Keratinocyte (primary cell): ENCODE results near the gene SNX19.

ENCODE experiments used
- CTCF ChIP-seq, 3 experiments: IDR thresholded peaks in 1 of 3; conservative IDR thresholded peaks in 1 of 3; optimal IDR thresholded peaks in 1 of 3; 2 replicates in 2 of 3; 3 replicates in 1 of 3; pipeline versions ENCODE3 to v1.5.1; 2011; ENCODE audit warnings: low read length in 3 of 3, mild to moderate bottlenecking in 3 of 3, moderate library complexity in 2 of 3, control low read depth in 1 of 3, inconsistent platforms in 1 of 3; ENCODE audit not compliant: insufficient read depth in 2 of 3; ENCODE audit errors: extremely low read depth in 1 of 3
- EZH2 ChIP-seq: IDR thresholded peaks from one replicate; pipeline ENCODE4 v1.6.1; 2012; ENCODE audit warnings: inconsistent platforms, mild to moderate bottlenecking, low read length, moderate library complexity

GRCh38 chr11:130947889-130948288 is 31.6 kb upstream of the SNX19 start:
- no peak for TF ChIP-seq EZH2
- no peak for TF ChIP-seq CTCF (optimal IDR thresholded peaks at IDR 0.05 in 1 of 3, IDR thresholded peaks at IDR 0.05 in 1 of 3, conservative IDR thresholded peaks at IDR 0.05 in 1 of 3; ENCODE audit: extremely low read depth in 1 of 3, insufficient read depth in 2 of 3, low read length in 3 of 3)
